Esophagus squamous epithelium (tissue), 4 donors: Measurements from ENCODE around the gene C2orf78.

Source experiments
- POLR2A ChIP-seq, 4 donors: fragments of 450-650 bp; IDR thresholded peaks; one replicate each; pipeline ENCODE4 v1.6.1; 2017; ENCODE audit warnings: antibody characterized with exemption in 4 of 4, mild to moderate bottlenecking in 4 of 4, moderate library complexity in 3 of 4
- TF ChIP-seq, protein P1 (sequence below), 6 experiments: fragments of 450-650 bp in 4 of 6; fragments of 200-600 bp in 2 of 6; sonication (generic) in 2 of 6; IDR thresholded peaks; one replicate each; pipeline ENCODE4 v1.5.1; 2016 to 2019; ENCODE audit warnings: antibody characterized with exemption in 6 of 6, mild to moderate bottlenecking in 4 of 6, moderate library complexity in 4 of 6

GRCh38 chr2:73827660-73828388 is 43.8 kb downstream of the C2orf78 start:
- TF ChIP-seq, protein P1, sequence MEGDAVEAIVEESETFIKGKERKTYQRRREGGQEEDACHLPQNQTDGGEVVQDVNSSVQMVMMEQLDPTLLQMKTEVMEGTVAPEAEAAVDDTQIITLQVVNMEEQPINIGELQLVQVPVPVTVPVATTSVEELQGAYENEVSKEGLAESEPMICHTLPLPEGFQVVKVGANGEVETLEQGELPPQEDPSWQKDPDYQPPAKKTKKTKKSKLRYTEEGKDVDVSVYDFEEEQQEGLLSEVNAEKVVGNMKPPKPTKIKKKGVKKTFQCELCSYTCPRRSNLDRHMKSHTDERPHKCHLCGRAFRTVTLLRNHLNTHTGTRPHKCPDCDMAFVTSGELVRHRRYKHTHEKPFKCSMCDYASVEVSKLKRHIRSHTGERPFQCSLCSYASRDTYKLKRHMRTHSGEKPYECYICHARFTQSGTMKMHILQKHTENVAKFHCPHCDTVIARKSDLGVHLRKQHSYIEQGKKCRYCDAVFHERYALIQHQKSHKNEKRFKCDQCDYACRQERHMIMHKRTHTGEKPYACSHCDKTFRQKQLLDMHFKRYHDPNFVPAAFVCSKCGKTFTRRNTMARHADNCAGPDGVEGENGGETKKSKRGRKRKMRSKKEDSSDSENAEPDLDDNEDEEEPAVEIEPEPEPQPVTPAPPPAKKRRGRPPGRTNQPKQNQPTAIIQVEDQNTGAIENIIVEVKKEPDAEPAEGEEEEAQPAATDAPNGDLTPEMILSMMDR (IDR thresholded peaks at IDR 0.05), result no peak
- no peak for TF ChIP-seq POLR2A (IDR thresholded peaks at IDR 0.05)
